ENCODE results near the gene MYL3.
"Not testable (repeated sequence)": the region's sequence is repeated elsewhere in the genome, so short reads cannot be mapped to it uniquely, and the experiment has no call there.

Gene MYL3

DNA sequence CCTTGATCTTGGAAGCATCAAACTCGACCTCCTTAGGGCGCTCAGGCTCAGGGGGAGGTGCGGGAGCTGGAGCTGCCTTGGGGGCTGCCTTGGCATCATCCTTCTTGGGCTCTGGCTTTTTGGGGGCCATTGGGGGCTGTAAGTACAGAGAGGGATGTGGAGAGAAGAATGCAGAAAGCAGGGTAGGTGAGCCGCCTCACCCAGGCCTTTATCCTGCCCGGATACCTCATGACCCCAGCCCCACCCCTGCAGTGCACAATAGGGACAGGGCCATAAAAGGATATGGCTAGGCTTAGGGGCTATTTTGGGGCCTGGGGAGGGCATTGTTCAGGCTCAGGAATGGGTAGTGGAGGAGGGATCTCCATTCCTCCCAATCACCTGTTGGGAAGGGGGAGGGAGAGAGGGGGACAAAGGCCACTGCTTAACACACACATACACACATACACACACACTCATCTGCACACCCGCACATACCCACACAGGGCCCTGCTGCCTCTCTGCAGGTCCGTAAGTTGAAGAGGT lies at the start of gene MYL3:
TSS of gene MYL3 (minus strand) at position 184 of the 522 bp plus-strand sequence. CDS start at position 130, 54 bp downstream.
- no peak for DNase-seq (ENCODE audit: low read depth)
- H3K4me3 ChIP-seq (ENCODE audit: low read length) = no peak within 1 kb of the TSS
- TF ChIP-seq, protein P1, sequence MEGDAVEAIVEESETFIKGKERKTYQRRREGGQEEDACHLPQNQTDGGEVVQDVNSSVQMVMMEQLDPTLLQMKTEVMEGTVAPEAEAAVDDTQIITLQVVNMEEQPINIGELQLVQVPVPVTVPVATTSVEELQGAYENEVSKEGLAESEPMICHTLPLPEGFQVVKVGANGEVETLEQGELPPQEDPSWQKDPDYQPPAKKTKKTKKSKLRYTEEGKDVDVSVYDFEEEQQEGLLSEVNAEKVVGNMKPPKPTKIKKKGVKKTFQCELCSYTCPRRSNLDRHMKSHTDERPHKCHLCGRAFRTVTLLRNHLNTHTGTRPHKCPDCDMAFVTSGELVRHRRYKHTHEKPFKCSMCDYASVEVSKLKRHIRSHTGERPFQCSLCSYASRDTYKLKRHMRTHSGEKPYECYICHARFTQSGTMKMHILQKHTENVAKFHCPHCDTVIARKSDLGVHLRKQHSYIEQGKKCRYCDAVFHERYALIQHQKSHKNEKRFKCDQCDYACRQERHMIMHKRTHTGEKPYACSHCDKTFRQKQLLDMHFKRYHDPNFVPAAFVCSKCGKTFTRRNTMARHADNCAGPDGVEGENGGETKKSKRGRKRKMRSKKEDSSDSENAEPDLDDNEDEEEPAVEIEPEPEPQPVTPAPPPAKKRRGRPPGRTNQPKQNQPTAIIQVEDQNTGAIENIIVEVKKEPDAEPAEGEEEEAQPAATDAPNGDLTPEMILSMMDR (conservative IDR thresholded peaks at IDR 0.05; ENCODE audit: low read depth, low read length) = no peak

- no peak for DNase-seq (ENCODE audit: low read depth)
- no peak overlapping the region for H3K4me3 ChIP-seq (ENCODE audit: low read length)
These were observed 49.7 kb upstream of the MYL3 start for GRCh38 chr3:46912986-46913385.

GRCh38 chr3:46910914-46911313 lies 47.7 kb upstream of the MYL3 start:
- not testable (repeated sequence) for DNase-seq (ENCODE audit: low read depth); H3K4me3 ChIP-seq (ENCODE audit: low read length)

More at GRCh38 chr3:46912986-46913385, 49.7 kb upstream of the MYL3 start:
- TF ChIP-seq, protein P1 (conservative IDR thresholded peaks at IDR 0.05; ENCODE audit: low read depth, low read length) = no peak

DNA sequence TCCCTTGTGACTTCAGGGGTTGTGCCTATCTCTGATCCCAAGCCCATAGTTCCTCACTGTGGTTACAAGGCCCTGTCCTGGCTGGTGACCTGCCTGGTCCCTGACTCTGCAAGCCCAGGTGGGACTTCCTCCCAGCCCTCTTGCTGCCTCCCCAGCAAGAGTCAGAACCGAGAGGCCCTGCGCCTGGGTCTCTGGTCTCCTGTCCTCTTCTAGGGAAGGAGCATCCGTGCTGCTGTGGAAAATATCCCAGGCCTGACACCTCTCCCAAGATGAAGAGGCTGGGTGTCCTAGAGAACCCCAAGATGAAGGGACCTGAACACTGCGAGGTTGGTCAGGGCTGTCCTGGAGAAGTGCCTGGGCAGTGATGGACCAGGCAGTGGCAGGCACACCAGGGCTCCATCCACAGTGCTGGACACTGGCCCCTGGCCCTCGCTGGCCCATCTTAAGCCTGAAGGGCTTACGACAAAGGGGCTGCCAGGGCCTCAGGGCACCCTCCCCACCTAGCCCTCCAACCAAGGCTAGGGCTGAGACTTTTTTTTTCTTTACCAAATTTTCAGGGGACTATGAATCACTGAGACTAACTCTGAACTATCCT lies 47.0 kb upstream of the MYL3 start:
- no peak overlapping the region for H3K4me3 ChIP-seq (ENCODE audit: low read length)
- DNase-seq (ENCODE audit: low read depth) = no peak
- TF ChIP-seq, protein P1 (conservative IDR thresholded peaks at IDR 0.05; ENCODE audit: low read depth, low read length) = no peak

DNA sequence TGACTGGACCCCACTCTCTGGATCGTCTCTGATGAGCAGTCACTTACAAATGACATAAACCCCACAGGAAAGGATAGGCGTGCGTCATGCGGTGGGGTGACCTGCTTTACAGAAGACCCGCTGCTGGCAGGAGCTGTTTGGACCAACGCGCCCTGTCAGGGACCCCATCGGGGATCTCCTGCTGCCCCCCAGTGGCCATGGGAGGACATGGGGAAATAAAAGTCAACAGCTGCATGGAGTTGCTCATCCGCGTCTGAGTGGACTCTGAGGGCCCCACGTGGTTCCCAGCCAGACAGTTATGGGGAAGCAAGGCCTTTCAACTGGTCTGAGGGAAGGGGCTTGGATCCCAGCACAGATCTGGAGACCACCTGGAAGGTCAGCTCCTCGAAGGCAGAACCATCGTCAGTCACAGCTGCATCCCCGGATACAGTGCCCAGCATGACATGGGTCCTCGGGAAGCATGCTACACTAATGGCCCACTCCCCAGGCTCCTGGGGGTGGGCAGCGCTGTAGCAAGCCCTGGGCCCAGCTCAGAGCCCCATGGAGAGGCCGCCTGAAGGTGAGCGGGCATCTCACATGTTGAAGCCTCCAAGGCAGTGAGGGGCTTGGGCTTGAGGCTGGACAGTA lies 46.4 kb upstream of the MYL3 start:
- TF ChIP-seq, protein P1 (conservative IDR thresholded peaks at IDR 0.05; ENCODE audit: low read depth, low read length) = peak; percentile 86
- DNase-seq (ENCODE audit: low read depth) = no peak
- H3K4me3 ChIP-seq (ENCODE audit: low read length) = no peak overlapping the region

- no peak for DNase-seq (ENCODE audit: low read depth)
- H3K4me3 ChIP-seq (ENCODE audit: low read length) = no peak overlapping the region
- TF ChIP-seq, protein P1 (conservative IDR thresholded peaks at IDR 0.05; ENCODE audit: low read depth, low read length) = no peak
These were observed 45.8 kb upstream of the MYL3 start for GRCh38 chr3:46908986-46909534.

DNA sequence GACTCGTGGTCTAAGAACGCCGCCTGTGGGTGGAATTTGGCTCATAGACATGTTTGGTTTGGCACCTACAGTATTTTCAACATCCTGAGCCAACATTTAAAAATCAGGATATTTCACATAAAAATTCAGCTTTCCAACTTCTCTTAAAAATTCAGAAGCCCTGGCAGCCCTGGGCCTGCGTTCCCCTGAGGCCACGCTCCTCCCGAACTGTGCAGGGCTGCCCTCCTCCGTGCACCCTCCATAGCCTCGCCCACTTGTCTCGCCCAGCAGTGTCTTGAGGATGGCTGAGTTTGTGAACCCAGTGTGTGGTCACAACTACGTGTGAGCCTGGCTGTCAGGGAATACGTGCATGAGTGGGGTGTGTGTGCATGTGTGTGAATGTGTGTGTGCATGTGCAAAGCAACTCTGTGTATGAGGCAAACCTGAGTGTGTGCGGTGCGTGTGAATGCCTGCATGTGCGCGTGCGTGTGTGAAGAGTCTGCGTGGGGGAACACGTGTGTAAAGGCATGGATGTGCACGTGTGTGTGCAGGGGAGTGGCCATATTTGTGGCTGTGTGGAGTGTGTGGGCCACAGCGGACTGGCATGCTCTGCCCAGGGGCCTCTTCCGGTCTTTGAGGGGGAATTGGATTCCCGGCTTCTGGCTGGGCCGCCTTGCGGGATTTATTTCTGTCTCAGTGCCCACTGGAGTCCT lies 45.2 kb upstream of the MYL3 start:
- no peak for DNase-seq (ENCODE audit: low read depth)
- H3K4me3 ChIP-seq (ENCODE audit: low read length) = no peak overlapping the region
- TF ChIP-seq, protein P1 (conservative IDR thresholded peaks at IDR 0.05; ENCODE audit: low read depth, low read length) = no peak

Measured in retinal pigment epithelial cell (primary cell).